ENCODE data around the gene TUBB2A.

The TUBB2A gene

DNA sequence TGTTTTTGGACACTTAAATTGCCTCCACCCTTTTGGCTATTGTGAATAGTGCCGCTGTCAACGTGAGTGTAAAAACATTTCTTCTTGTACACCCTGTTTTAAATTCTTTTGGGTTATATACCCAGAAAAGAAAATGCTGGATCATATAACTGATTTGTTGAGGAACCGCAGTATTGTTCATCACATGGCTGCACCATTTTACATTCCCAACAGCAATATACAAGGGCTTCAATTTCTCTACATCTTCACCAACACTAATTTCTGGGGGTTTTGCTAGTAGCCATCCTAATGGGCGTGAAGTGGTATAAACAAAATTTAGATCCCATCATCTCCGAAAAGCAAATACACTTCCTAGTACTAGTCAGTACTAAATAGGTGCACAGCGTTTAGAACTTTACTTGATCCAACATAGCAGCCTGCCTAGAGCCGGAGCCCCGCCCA, 39.4 kb downstream of the TUBB2A start:
- no peak for DNase-seq

DNA sequence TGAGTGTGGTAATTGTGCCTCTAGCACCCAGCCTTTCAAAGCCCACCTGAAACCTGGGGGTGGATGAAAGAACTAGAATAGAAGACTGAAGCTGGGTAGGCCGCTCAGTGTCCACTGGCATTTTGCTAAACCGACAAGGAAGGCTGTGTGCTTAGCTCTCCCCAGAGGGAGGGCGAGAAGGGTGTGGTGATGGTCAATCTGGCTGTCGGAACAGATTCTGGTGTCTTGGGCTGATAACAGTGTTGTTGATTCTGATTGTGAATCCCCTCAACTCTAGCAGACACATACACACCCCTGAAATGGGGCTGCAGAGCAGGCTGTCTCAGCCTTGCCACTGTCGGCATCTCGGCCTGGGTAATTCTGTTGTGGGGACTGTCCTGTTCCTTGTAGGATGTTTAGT, 43.0 kb downstream of the TUBB2A start:
- no peak for DNase-seq

DNA sequence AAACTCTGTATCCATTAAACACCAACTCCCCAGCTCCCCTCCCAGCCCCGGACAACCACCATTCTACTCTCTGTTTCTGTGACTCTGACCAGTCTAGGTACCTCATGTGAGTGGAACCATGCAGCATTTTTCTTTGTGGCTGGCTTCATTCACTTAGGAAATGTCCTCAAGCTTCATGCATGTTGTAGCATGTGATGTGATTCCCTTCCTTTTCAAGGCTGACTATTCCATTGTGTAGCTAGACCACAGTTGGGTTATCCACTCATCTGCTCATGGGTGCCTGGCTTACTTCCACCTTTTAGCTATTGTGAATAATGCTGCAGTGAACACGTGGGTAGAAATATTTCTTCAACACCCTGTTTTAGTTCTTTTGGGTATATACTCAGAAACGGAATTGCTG, 47.6 kb downstream of the TUBB2A start:
- DNase-seq: no peak

DNA sequence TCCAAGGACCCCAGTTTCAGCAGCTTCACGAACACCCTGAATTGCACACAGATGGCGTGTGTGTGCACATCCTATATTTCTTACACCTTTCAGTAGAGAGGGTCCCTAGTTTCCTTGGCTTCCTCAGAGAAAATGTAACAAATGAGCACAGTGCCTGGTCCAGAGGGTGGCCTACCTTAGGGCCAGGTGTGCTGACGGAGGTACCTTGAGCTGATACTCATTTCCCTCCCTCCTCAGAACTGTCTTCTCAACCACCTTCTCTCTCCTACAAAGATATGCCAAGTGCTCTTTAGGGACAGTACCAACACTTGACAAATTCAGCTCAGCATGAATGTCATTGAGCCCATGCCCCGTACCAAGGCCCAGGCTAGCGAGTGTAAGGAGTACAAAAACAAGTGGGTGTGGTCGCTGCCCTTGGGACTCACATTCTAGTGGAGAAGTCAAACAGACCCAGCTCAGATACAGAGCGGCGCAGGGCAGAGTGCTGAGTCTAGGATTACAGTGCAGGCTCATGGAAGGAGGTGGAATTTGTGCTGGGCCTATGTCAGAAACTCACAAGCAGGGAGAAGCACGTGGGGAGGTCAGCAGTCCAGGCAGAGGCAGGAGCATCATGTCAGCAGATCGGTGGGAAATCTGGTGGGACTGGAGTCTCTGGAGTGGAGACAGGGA, 48.5 kb downstream of the TUBB2A start:
- no peak for DNase-seq

Data from NCI-H446 (cell line).